ENCODE results near the gene RTP4.
"Not testable (repeated sequence)": the region's sequence is repeated elsewhere in the genome, so short reads cannot be mapped to it uniquely, and the experiment has no call there.

RTP4 gene

DNA sequence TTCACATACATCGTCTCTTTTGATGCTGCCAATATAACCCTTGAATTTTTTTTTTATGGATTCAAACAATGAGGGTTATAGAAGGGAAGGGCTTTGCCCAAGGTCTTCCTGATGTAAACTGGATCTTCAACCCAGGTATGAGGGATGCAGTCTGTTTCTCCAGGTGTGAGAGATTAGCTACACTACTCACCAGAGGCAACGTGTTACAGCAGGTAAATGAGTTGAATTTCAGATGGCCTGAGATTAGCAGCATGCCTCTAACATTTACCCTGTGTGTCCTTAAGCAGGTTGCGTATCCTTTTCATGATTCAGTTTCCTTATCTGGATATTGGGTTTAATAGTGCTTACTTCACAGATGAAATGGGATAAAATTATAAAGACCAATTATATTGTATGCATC is 1.9 kb downstream of the RTP4 start:
- DNase-seq = no peak

DNA sequence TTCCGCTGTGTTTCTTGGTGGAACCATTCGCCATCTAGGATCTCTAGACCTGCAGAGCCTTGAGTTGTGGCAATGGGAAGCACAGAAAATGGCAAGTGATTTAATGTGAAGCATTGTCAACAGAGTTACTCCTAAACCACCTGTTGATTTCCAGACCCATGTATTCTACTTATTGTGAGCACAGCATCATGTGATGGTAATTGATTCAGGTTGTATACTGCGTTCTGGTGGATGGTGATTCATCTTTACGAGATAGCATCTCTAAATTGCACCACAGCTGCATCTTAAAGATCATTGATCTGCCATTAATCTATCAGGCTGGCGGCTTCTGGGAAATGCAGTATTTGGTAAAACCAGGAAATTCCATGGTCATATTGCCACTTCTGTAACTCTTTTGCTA is 7.4 kb downstream of the RTP4 start:
- DNase-seq = no peak

DNA sequence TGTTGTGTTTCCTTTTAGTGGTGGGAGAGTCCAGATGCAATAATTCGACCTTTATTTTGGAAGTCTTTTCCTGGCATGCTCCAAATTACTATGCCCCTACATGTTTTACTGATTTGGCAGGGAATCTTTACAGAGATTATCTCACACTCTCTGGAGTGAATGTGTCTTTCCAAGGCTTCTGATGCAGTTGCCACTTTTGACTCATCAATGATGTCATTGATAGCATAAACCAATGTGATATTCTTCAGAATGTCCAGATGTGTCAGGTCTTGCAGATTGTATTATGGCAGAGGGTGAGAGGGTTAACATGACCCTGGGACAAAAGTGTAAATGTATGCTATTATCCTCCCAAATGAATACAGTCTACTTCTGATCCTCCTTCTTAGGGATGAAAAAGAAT is 9.7 kb downstream of the RTP4 start:
- no peak for DNase-seq

DNA sequence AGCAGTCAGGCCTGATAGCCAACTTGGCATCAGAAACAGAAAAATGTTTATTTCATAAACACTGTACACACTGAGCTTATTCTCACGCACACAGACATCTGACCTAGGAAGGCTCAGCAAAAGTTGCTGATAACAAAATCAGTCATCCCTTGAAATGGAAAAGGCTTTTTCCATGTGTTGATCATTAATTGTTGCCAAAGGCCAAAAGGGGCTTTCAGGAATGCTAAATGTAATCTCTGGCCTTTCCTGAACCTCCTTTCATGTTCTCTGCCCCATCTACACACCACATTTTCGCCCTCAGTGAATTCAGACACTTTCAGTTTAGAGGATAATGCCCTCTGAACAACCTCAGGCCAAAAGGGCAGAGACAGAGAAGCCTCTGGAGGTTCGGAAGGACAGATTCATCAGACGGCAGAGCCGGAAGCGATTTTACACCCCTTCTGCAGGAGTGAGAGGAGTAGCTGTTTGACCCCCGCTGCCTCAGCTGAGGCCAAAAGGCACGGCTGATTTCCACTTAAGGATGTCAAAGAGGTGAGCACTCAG is 14.5 kb downstream of the RTP4 start:
- no peak for DNase-seq

DNA sequence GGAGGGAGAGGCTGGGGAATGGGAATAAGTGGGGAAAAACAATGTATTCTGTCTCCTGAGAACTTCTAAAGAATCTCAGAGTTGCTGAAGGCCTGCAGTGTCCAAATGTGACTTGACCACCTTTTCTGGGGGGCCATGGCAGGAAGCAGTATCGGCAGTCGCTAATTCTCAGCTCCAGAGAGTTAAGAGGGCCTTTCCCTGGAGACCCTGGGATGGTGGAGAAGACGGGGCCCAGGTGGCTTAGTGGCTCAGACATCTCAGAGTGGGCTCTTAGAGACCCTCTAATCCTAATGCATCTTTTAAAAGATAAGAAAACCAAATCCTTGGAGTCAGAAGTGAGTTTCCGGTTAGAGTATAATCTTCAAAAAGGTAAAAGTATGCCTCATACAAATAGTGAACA is 15.1 kb downstream of the RTP4 start:
- DNase-seq = no peak

DNA sequence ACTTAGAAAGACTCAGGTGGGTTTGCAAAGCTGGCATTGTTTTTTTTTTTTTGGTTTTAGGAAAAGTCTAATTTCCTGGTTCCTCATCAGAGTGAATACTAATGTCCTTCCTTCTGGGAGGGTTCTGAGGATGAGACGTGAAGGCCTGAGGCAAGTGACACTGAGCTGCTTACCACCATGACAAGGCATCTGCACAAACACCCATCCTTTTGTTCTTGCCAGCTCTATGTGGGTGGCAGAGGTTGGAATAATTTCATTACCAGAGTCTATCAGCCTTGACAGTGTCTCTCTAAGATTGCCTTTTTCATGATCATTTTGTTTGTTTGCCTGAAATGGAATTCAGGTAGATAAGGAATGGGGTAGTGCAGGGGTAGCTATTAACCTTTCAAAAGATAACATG is 17.1 kb downstream of the RTP4 start:
- no peak for DNase-seq

DNA sequence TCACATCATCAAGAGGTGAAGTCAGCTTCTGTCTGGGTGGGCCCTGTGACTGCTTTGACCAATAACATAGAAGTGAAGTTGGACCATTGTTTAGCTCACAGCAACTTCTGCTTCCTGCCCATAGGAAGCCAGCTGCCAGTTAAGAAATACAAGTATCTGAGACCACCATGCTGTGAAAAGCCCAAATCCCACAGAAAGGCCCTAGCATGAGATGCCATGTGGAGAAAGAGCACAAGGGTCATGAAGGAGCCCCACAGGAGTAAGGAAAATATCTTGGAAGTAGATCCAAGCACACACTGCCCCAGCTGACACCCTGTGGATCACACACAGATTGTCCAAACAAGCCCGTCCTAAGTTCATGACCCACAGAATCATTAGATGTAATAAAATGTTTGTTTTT is 28.5 kb downstream of the RTP4 start:
- no peak for DNase-seq

DNA sequence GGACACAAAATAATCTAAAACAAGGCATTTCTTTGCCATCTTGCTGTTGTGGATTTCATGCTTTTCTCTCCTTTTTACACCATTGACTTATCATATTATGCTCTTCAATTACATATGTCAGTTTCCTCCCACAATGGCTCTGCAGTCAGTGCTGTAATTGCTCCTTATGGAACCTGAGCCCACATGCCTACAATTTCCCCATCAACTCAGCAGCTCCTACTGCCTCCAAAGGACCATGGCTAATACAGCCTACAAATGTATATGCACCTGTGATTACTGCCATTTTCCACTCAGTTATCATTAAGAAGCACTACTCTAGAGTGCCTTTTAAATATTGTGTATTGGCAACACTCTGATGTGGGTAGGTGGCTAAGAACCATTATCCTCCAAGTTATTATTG is 30.8 kb downstream of the RTP4 start:
- DNase-seq = no peak

DNA sequence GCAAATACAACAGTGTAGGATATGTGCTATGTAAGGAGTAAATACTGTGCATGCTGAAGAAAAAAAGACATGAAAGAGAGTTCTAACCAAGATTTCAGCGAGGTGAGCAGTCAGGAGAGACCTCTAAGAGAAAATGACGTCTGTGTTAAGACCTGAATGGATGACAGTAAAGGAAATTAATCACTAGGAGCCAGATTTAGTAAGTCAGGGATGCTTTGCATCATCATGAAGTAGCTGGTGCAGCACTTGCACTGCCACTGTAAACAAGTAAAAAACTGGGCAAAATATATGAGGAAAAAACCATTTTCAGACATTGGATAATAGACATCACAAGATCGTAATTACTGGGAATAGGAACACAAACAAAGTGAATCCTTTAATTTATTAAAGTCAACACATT is 32.6 kb downstream of the RTP4 start:
- no peak for DNase-seq

DNA sequence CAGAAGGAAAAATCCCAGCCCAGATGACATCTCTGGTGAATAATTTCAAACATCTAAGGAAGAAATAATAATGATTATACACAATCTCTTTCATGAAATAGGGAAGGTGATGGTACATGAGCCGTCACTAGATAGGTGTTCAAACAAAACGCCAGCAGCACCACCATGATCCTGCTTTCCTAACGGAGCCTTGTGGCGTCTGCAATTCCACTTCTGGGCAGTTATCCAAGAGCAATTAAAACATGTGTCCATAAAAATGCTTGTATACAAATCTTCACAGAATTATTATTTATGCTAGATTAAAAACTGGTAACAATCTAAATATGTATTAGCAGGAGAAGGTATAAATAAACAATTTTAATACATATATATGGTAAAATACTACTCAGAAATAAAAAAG is 33.7 kb downstream of the RTP4 start:
- DNase-seq = no peak

DNA sequence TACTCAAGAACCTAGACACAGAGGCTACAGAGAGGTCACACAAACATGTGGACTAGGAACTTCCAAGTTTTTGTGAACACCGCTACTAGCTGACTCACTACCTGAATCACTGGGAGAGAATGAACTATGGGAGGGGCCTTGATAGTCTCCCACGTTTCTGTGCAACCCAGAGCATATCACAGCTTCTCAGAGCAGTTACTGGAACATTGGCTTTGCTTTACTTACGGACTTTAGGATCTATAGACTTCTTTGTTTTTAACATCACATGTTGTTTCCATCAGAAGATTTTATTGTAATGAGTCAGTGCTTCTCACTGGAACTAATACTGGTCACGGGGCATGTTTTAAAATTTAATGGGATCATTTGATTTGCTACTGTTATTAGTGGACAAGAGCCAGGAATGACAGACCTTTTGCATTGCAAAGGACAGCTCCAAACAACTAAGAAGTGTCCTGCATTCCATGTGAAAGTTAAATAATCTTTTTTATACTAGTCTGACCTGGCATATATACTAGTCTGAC is 35.6 kb downstream of the RTP4 start:
- DNase-seq = no peak

DNA sequence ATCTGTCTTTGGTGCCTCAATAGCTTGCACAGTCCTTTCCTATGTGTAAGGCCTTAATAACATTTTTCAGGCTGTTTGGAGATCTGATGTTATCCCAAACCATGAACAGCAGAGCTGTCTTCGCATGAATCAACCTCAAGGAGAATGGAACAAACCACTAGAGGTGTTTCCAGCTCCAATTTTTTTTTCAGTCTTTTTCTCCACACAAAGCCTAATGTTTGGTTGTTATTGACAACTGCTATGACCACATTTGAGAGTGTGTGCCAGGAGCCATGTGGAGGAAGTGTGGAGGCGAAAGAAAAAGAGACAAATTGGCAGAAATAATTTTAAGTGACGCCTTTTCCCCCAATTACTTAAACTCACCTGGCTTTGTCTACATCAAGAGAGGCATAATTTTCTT is 38.7 kb downstream of the RTP4 start:
- DNase-seq = no peak

DNA sequence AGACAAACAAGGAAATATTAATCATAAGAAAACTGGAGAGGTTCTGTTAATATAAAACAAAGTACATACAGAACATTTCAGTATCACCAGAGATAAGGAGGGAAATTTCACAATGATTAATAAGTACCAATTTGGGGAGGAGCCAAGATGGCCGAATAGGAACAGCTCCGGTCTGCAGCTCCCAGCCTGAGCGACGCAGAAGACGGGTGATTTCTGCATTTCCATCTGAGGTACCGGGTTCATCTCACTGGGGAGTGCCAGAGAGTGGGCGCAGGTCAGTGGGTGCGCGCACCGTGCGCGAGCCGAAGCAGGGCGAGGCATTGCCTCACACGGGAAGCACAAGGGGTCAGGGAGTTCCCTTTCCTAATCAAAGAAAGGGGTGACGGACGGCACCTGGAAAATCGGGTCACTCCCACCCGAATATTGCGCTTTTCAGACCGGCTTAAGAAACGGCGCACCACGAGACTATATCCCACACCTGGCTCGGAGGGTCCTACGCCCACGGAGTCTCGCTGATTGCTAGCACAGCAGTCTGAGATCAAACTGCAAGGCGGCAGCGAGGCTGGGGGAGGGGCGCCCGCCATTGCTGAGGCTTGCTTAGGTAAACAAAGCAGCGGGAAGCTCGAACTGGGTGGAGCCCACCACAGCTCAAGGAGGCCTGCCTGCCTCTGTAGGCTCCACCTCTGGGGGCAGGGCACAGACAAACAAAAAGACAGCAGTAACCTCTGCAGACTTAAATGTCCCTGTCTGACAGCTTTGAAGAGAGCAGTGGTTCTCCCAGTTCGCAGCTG is 44.0 kb downstream of the RTP4 start:
- DNase-seq = not testable (repeated sequence)
